Measurements from ENCODE around the gene LRRC8D.

DNA sequence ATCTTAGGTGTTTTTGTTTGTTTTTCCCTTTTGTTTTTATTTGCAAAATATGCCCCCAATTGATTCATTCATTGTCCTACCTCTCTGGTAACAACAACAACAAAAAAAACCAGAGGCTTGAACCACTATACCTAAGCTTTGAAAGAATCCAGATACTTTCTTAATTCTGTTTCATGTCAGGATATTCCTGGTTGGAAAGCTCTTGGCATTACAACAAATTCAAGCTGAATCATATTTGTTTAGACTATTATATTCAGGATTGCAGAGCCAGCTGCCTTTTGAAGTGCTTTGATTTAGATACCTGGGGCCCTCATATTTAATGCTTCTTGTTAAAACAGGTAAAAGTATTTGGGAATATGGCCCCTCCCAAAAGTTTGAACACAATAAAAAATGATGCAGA is 151.2 kb downstream of the LRRC8D start:
- TF ChIP-seq, protein P1, sequence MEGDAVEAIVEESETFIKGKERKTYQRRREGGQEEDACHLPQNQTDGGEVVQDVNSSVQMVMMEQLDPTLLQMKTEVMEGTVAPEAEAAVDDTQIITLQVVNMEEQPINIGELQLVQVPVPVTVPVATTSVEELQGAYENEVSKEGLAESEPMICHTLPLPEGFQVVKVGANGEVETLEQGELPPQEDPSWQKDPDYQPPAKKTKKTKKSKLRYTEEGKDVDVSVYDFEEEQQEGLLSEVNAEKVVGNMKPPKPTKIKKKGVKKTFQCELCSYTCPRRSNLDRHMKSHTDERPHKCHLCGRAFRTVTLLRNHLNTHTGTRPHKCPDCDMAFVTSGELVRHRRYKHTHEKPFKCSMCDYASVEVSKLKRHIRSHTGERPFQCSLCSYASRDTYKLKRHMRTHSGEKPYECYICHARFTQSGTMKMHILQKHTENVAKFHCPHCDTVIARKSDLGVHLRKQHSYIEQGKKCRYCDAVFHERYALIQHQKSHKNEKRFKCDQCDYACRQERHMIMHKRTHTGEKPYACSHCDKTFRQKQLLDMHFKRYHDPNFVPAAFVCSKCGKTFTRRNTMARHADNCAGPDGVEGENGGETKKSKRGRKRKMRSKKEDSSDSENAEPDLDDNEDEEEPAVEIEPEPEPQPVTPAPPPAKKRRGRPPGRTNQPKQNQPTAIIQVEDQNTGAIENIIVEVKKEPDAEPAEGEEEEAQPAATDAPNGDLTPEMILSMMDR (IDR thresholded peaks at IDR 0.05) = no peak
- no peak for TF ChIP-seq POLR2A (IDR thresholded peaks at IDR 0.05)

Data from lower leg skin (tissue), 3 donors.